Skin epidermis (tissue), 12 donors: ENCODE results near the gene PARVB.

ENCODE experiments used
- H3K27ac ChIP-seq, 21 experiments: fragments of 200-600 bp; sonication (generic) in 11 of 21; one replicate each; pipeline ENCODE4 v1.5.0; 2020; ENCODE audit warnings: mild to moderate bottlenecking in 3 of 21, inconsistent platforms in 2 of 21, moderate library complexity in 2 of 21
- H3K4me3 ChIP-seq, 7 experiments: fragments of 200-600 bp; sonication (generic) in 2 of 7; one replicate each; pipeline ENCODE4 v1.5.0; 2020; ENCODE audit warnings: inconsistent platforms in 2 of 7, mild to moderate bottlenecking in 2 of 7, moderate library complexity in 1 of 7

Gene PARVB

GRCh38 chr22:44144046-44144569 is 120.0 kb downstream of the PARVB start:
- H3K4me3 ChIP-seq, result no peak overlapping the region
- no peak overlapping the region for H3K27ac ChIP-seq

- Histone ChIP-seq H3K4me3 (no peak overlapping the region), H3K27ac (no peak overlapping the region)
Observed at GRCh38 chr22:44145544-44145943, 121.4 kb downstream of the PARVB start.

- no peak overlapping the region for H3K27ac ChIP-seq
- no peak overlapping the region for H3K4me3 ChIP-seq
Observed at GRCh38 chr22:44146088-44146861, 122.2 kb downstream of the PARVB start.

- no peak overlapping the region for H3K4me3 ChIP-seq
- no peak overlapping the region for H3K27ac ChIP-seq
Observed at GRCh38 chr22:44147008-44147645, 123.0 kb downstream of the PARVB start.

- H3K27ac ChIP-seq, result peak overlapping the region in 1 of 21 experiments; percentile 29
- H3K4me3 ChIP-seq, result no peak overlapping the region
Observed at GRCh38 chr22:44147821-44148574, 123.9 kb downstream of the PARVB start.

GRCh38 chr22:44151676-44152075 is 127.6 kb downstream of the PARVB start:
- no peak overlapping the region for H3K4me3 ChIP-seq
- no peak overlapping the region for H3K27ac ChIP-seq

GRCh38 chr22:44153710-44154109 is 129.6 kb downstream of the PARVB start:
- H3K4me3 ChIP-seq, result no peak overlapping the region
- H3K27ac ChIP-seq, result no peak overlapping the region

- H3K27ac ChIP-seq, result no peak overlapping the region
Observed at GRCh38 chr22:44154436-44154942, 130.4 kb downstream of the PARVB start.

GRCh38 chr22:44155115-44155514 is 131.0 kb downstream of the PARVB start:
- H3K4me3 ChIP-seq, result no peak overlapping the region
- no peak overlapping the region for H3K27ac ChIP-seq

More at GRCh38 chr22:44154436-44154942, 130.4 kb downstream of the PARVB start:
- no peak overlapping the region for H3K4me3 ChIP-seq

GRCh38 chr22:44157916-44158618 is 134.0 kb downstream of the PARVB start:
- no peak overlapping the region for H3K27ac ChIP-seq
- H3K4me3 ChIP-seq, result no peak overlapping the region

GRCh38 chr22:44158816-44159215 is 134.7 kb downstream of the PARVB start:
- Histone ChIP-seq H3K4me3 (no peak overlapping the region), H3K27ac (no peak overlapping the region)

GRCh38 chr22:44159221-44159620 is 135.1 kb downstream of the PARVB start:
- H3K27ac ChIP-seq, result no peak overlapping the region

GRCh38 chr22:44159811-44160210 is 135.7 kb downstream of the PARVB start:
- no peak overlapping the region for H3K27ac ChIP-seq
- no peak overlapping the region for H3K4me3 ChIP-seq

More at GRCh38 chr22:44159221-44159620, 135.1 kb downstream of the PARVB start:
- H3K4me3 ChIP-seq, result no peak overlapping the region

GRCh38 chr22:44160421-44160820 is 136.3 kb downstream of the PARVB start:
- Histone ChIP-seq H3K27ac (no peak overlapping the region), H3K4me3 (no peak overlapping the region)

- Histone ChIP-seq H3K27ac (no peak overlapping the region), H3K4me3 (no peak overlapping the region)
Observed at GRCh38 chr22:44161673-44162072, 137.6 kb downstream of the PARVB start.

- Histone ChIP-seq H3K27ac (no peak overlapping the region), H3K4me3 (no peak overlapping the region)
Observed at GRCh38 chr22:44162960-44163359, 138.9 kb downstream of the PARVB start.

GRCh38 chr22:44163536-44163935 is 139.4 kb downstream of the PARVB start:
- H3K27ac ChIP-seq, result no peak overlapping the region
- no peak overlapping the region for H3K4me3 ChIP-seq

- no peak overlapping the region for H3K27ac ChIP-seq
- H3K4me3 ChIP-seq, result no peak overlapping the region
Observed at GRCh38 chr22:44164031-44164430, 139.9 kb downstream of the PARVB start.

GRCh38 chr22:44165286-44165874 is 141.3 kb downstream of the PARVB start:
- no peak overlapping the region for H3K27ac ChIP-seq
- no peak overlapping the region for H3K4me3 ChIP-seq
